K562 (cell line): ENCODE data around the gene BICC1. TPM values are rescaled to one million over a fixed set of nuclear protein-coding genes. Genes with fewer than 3 reads are reported as not detected.

Experiments
- ATAC-seq: fragments of 200-7000 bp; cut with Tn5 transposase; 3 replicates; pipeline ENCODE4 v1.9.1; 2020; ENCODE audit warnings: moderate library complexity
- BruUV-seq: library from RNA; stranded (reverse); fragments of 400-500 nt; replicated peaks from 2 replicates; lab custom pipeline; 2021; lab: Mats Ljungman, UMichigan
- CTCF ChIA-PET: fragments of 300-600 bp; formaldehyde crosslinking; extraction: SDS; loops from one replicate; lab custom pipeline; 2021; ENCODE audit warnings: low intra/inter-chr PET ratio; lab: Yijun Ruan, JAX
- POLR2A ChIA-PET: fragments of 300-600, 350-650 bp; sonication (Branson Sonifier 250); formaldehyde crosslinking; extraction: SDS; loops from one replicate; lab custom pipeline; 2021; ENCODE audit warnings: antibody characterized with exemption, inconsistent platforms; lab: Yijun Ruan, JAX
- DNase-seq, 4 experiments: peaks; one replicate each; pipeline versions ENCODE4 v3.0.0 to v3.0.0-alpha.2; 2011 to 2018; ENCODE audit warnings: low spot score in 3 of 4, mixed read lengths in 3 of 4; ENCODE audit errors: extremely low read depth in 1 of 4
- FAIRE-seq: peaks from 2 replicates; lab custom pipeline; 2011; peaks lifted over from hg19 to GRCh38; lab: Jason Lieb, UNC
- H2AFZ ChIP-seq: 2 replicates; pipeline ENCODE4 v1.6.0; 2011; ENCODE audit warnings: low read depth, low read length, control low read depth, inconsistent platforms
- H3K27ac ChIP-seq: fragments of 200-600 bp; 3 replicates; pipeline ENCODE4 v1.8.0; 2011; ENCODE audit warnings: low read depth, mild to moderate bottlenecking, control low read depth, inconsistent platforms, low read length, moderate library complexity, mixed read lengths; ENCODE audit errors: extremely low read depth
- H3K27me3 ChIP-seq, 2 experiments: fragments of 300-600 bp in 1 of 2; 2 replicates in 1 of 2; 3 replicates in 1 of 2; pipeline versions ENCODE4 v1.6.0 to v1.8.0; 2011; ENCODE audit warnings: inconsistent platforms in 2 of 2, low read length in 2 of 2, mild to moderate bottlenecking in 1 of 2, mixed read lengths in 1 of 2, moderate library complexity in 1 of 2; ENCODE audit not compliant: control insufficient read depth in 2 of 2, insufficient read depth in 2 of 2
- H3K36me3 ChIP-seq: fragments of 300-600 bp; 3 replicates; pipeline ENCODE4 v1.8.0; 2011; ENCODE audit warnings: mild to moderate bottlenecking, low read length, inconsistent platforms; ENCODE audit not compliant: control insufficient read depth, insufficient read depth
- H3K4me1 ChIP-seq, 2 experiments: fragments of 200-600 bp in 1 of 2; replicated peaks in 1 of 2; 2 replicates in 1 of 2; 3 replicates in 1 of 2; pipeline versions ENCODE4 v1.5.1 to v1.8.0; 2011; ENCODE audit warnings: inconsistent platforms in 2 of 2, low read length in 2 of 2, mild to moderate bottlenecking in 1 of 2, mixed read lengths in 1 of 2, moderate library complexity in 1 of 2; ENCODE audit not compliant: control insufficient read depth in 2 of 2, insufficient read depth in 2 of 2
- H3K4me2 ChIP-seq: 2 replicates; pipeline ENCODE4 v1.6.1; 2011; ENCODE audit warnings: low read length, control low read depth, inconsistent platforms, mixed read lengths; ENCODE audit not compliant: insufficient read depth
- H3K4me3 ChIP-seq: fragments of 200-600 bp; sonication (generic), shearing (Covaris generic); 2 replicates; pipeline ENCODE4 v1.5.1; 2016; ENCODE audit warnings: control low read depth, inconsistent platforms
- H3K79me2 ChIP-seq: fragments of 200-600 bp; 3 replicates; pipeline ENCODE4 v1.8.0; 2011; ENCODE audit warnings: low read length, inconsistent platforms; ENCODE audit not compliant: control insufficient read depth, insufficient read depth
- H3K9ac ChIP-seq, 2 experiments: 2 replicates each; pipeline versions ENCODE4 v1.6.0 to v1.6.1; 2011; ENCODE audit warnings: low read depth in 2 of 2, low read length in 2 of 2, control low read depth in 1 of 2, inconsistent platforms in 1 of 2, mild to moderate bottlenecking in 1 of 2, mixed read lengths in 1 of 2; ENCODE audit not compliant: insufficient read depth in 1 of 2
- H3K9me1 ChIP-seq: one replicate; pipeline ENCODE4 v1.6.0; 2011; ENCODE audit warnings: inconsistent platforms, mild to moderate bottlenecking, low read length, moderate library complexity; ENCODE audit not compliant: control insufficient read depth, insufficient read depth
- H3K9me3 ChIP-seq: replicated peaks from 2 replicates; pipeline ENCODE4 v1.5.1; 2011; ENCODE audit warnings: low read depth, low read length, inconsistent platforms; ENCODE audit not compliant: control insufficient read depth, insufficient read depth
- H4K20me1 ChIP-seq: replicated peaks from 2 replicates; pipeline ENCODE4 v1.6.1; 2011; ENCODE audit warnings: low read length, inconsistent platforms, mixed read lengths; ENCODE audit not compliant: control insufficient read depth, insufficient read depth
- FIP1L1 ChIP-seq: fragments of 200-400 bp; formaldehyde crosslinking; IDR thresholded peaks from 2 replicates; pipeline ENCODE4 v1.6.1; 2018; ENCODE audit warnings: mild to moderate bottlenecking, low read depth, low read length; ENCODE audit not compliant: poor library complexity, severe bottlenecking
- FOXO4 ChIP-seq: fragments of 450-650 bp; formaldehyde crosslinking; IDR thresholded peaks from 2 replicates; pipeline ENCODE4 v1.4.0; 2020; ENCODE audit warnings: mild to moderate bottlenecking, moderate library complexity
- GABPB2 ChIP-seq: fragments of 250-450 bp; sonication (Bioruptor Pico); conservative IDR thresholded peaks from 2 replicates; pipeline ENCODE4 v1.5.1; 2021; ENCODE audit warnings: mild to moderate bottlenecking
- NRF1 ChIP-seq, 2 experiments: fragments of 450-650 bp; IDR thresholded peaks in 1 of 2; conservative IDR thresholded peaks in 1 of 2; 2 replicates each; pipeline ENCODE4 v1.6.1; 2014; ENCODE audit warnings: mild to moderate bottlenecking in 2 of 2
- PATZ1 ChIP-seq: fragments of 250-450 bp; sonication (Bioruptor Pico); IDR thresholded peaks from 2 replicates; pipeline ENCODE4 v1.5.0; 2020; ENCODE audit warnings: mild to moderate bottlenecking, borderline replicate concordance
- ZNF518B ChIP-seq: fragments of 250-450 bp; sonication (Bioruptor Pico); IDR thresholded peaks from 2 replicates; pipeline ENCODE4 v1.5.0; 2021; ENCODE audit warnings: mild to moderate bottlenecking, moderate library complexity
- ZNF589 ChIP-seq: fragments of 200-800 bp; sonication (Bioruptor generic); IDR thresholded peaks from 2 replicates; pipeline ENCODE4 v1.6.1; 2016; ENCODE audit warnings: low read depth, missing genetic modification characterization, missing compliant biosample characterization
- WGBS: fragments of 100-300 bp; shearing (Covaris generic); methylation state at CpG from one replicate; pipeline ENCODE4 v1.1.6; 2016; ENCODE audit warnings: low coverage, mixed read lengths; ENCODE audit not compliant: insufficient coverage; ENCODE audit errors: missing lambda C conversion rate; 5-methylcytosine and 5-hydroxymethylcytosine counted together
- in situ Hi-C: fragments of 300-500 bp; cut with MboI; formaldehyde crosslinking; loops from 4 replicates; pipeline ENCODE4 v1.15.0; 2018; ENCODE audit warnings: inconsistent platforms, mixed read lengths
- intact Hi-C: fragments of 100-400 bp; cut with micrococcal nuclease; formaldehyde crosslinking; loops from 2 replicates; pipeline ENCODE4 v1.14.2; 2022
- polyA plus RNA-seq, 8 experiments: library from polyadenylated mRNA; depleted of rRNA in 4 of 8; stranded (reverse) in 5 of 8; unstranded in 3 of 8; fragments of >200 nt; fragmentation: Nextera tagmentation in 2 of 8; fragmentation: Illumina TruSeq in 1 of 8; extraction: Ambion mirVana in 2 of 8; extraction: Trizol in 1 of 8; gene quantifications; 2 replicates each; pipeline versions ENCODE4 v1.2.1 to v1.2.3, GENCODE V29; 2011 to 2014; ENCODE audit warnings: inconsistent platforms in 1 of 8, missing spikeins in 1 of 8
- total RNA-seq, 7 experiments: library from RNA; depleted of rRNA in 6 of 7; stranded (reverse); fragments of >200 nt in 6 of 7; fragmentation: Illumina TruSeq in 2 of 7; extraction: Trizol in 2 of 7; gene quantifications; 2 replicates each; pipeline versions ENCODE4 v1.2.1 to v1.2.3, GENCODE V29; 2011 to 2021; ENCODE audit warnings: low replicate concordance in 1 of 7
- TF ChIP-seq, protein P1 (sequence below), 2 experiments: fragments of 250-450 bp in 1 of 2; fragments of 450-650 bp in 1 of 2; sonication (Bioruptor Pico) in 1 of 2; IDR thresholded peaks; 2 replicates each; pipeline versions ENCODE4 v1.6.1 to v1.8.0; 2016 to 2021; ENCODE audit warnings: mild to moderate bottlenecking in 2 of 2, moderate library complexity in 2 of 2, missing compliant biosample characterization in 1 of 2, missing genetic modification characterization in 1 of 2

Gene BICC1
- total and polyA plus RNA-seq, 9 of the 15 experiments (the other 6 are each of a cell fraction or from before 2014, with no cell fraction given): not detected

DNA sequence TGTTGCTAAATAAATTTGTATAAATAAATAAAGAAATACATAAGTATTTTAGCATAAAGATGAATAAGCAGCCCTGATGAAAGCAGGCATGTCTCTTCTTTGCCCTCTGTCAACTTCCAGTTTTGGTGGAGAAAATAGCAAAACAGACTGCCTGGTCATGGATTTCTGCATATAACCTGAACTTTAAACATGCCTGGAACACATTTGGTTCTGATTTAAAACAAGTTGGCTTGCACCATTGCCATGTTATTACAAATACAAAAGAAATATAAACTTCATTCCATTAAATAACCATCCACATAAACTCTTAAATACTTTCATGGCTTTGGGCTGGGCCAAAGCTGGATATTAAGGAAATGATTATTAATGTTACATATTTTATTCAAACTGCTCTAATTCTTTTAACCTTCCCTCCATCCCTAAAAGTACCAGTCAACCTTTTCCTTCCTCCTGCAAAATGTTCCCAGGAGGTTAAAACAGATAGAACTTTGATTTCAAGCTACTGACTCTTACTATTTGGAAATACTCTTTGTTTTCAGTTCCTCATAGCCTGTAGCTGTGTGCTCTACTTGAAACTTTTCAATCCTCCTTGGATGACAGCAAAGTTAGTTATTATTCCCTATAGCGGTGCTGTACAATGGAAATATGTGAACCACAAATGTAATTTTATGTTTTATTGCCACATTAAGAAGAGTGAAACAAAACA is 96.3 kb downstream of the BICC1 start:
- TF ChIP-seq FOXO4 (no peak), FIP1L1 (no peak), ZNF589 (no peak), PATZ1 (CRISPR knock-in tag) (no peak), GABPB2 (CRISPR knock-in tag) (no peak), NRF1 (conservative IDR thresholded peaks at IDR 0.05 in 1 of 2, IDR thresholded peaks at IDR 0.05 in 1 of 2) (no peak), ZNF518B (no peak)
- TF ChIP-seq, protein P1, sequence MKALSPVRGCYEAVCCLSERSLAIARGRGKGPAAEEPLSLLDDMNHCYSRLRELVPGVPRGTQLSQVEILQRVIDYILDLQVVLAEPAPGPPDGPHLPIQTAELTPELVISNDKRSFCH (CRISPR knock-in tag; IDR thresholded peaks at IDR 0.05): no peak
- TF ChIP-seq, protein P1 (tag; IDR thresholded peaks at IDR 0.05): no peak
- ChIA-PET POLR2A (interaction anchor here (1.0 kb wide), 1 partner anchor 22 kb away, joined by 3 read pairs; no protein-coding TSS in a partner anchor), CTCF (no interaction called here)
- Histone ChIP-seq H3K9me3 (no peaks in the 10 kb centered on the region), H2AFZ (no peak overlapping the region), H3K27ac (no peak overlapping the region), H3K36me3 (no peaks in the 10 kb centered on the region), H3K9me1 (no peaks in the 10 kb centered on the region), H3K4me2 (no peak overlapping the region), H3K4me3 (no peak overlapping the region), H3K4me1 (no peaks in the 10 kb centered on the region), H3K27me3 (no peaks in the 10 kb centered on the region), H4K20me1 (no peaks in the 10 kb centered on the region), H3K9ac (no peak overlapping the region), H3K79me2 (no peaks in the 10 kb centered on the region)
- intact Hi-C loops: no loop called here
- WGBS: 0% methylated on average over 1 of the region's 1 CpG
- no TSS peak for BruUV-seq
- FAIRE-seq (no peak), ATAC-seq (no peak), DNase-seq (no peak)
- in situ Hi-C loops: no loop called here
